ENCODE data around the gene GSTM5. TPM values are rescaled to one million over a fixed set of nuclear protein-coding genes. Genes with fewer than 3 reads are reported as not detected.
"Not testable (repeated sequence)": the region's sequence is repeated elsewhere in the genome, so short reads cannot be mapped to it uniquely, and the experiment has no call there.

The GSTM5 gene
- total RNA-seq, 4 donors from 2014 or later = 0.23 to 2.2 (median 1.5) TPM

DNA sequence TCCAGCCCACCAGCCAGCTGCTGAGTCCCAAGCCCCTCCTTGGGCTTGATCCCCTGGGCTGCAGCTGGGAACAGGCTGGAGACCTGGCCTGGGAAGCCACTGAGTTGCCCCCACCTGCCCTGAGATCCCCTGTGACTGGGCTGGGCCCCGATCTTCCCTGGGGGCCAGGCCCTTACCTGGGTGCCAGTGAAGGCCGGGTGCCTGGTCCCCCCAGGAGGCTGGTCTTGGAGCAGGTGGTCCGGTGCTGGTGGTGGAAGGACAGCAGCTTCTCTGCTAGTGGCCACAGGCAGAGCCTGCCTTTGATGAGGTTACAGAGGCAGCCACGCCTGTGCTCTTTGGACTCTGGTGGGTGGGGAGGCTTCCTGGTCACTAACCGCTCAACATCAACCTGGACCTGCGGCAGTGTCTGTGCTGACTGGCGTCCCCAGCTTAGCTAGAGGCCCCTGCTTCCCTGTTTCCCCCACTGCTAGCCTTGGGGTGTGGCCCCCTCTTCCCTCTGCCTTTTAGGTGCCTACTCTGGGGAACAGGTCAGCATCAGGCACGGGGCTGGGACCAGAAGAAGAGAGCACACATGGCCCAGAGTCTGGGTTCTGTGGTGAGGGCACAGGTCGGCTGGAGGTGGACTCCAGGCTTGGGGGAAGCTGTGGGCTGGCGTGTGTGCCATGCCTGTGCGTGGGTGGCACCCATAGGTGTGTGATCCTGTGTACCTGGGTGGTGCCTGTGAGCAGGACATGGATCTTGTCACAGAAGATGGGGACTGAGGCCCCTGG lies 51.8 kb downstream of the GSTM5 start, which contains the start of gene EPS8L3:
EPS8L3 (minus strand) TSS at position 278 of the 770 bp plus-strand sequence. CDS start 2,174 bp downstream, outside the sequence.
- TF ChIP-seq, protein P1, sequence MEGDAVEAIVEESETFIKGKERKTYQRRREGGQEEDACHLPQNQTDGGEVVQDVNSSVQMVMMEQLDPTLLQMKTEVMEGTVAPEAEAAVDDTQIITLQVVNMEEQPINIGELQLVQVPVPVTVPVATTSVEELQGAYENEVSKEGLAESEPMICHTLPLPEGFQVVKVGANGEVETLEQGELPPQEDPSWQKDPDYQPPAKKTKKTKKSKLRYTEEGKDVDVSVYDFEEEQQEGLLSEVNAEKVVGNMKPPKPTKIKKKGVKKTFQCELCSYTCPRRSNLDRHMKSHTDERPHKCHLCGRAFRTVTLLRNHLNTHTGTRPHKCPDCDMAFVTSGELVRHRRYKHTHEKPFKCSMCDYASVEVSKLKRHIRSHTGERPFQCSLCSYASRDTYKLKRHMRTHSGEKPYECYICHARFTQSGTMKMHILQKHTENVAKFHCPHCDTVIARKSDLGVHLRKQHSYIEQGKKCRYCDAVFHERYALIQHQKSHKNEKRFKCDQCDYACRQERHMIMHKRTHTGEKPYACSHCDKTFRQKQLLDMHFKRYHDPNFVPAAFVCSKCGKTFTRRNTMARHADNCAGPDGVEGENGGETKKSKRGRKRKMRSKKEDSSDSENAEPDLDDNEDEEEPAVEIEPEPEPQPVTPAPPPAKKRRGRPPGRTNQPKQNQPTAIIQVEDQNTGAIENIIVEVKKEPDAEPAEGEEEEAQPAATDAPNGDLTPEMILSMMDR (IDR thresholded peaks at IDR 0.05) = no peak
- no peak for TF ChIP-seq POLR2A (IDR thresholded peaks at IDR 0.05)
- intact Hi-C loops (cut with DNase I; ENCODE audit: low total_unique reads) = no loop called here
- WGBS, 2 donors = 79 to 95% methylated on average over 9 to 10 of the region's 11 CpGs
- no peak within 1 kb of the TSS for H3K4me3 ChIP-seq (ENCODE audit: low read depth, poor library complexity, severe bottlenecking)
- DNase-seq (ENCODE audit: low spot score in 2 of 2) = peak in 1 of 2 donors; percentile 74

DNA sequence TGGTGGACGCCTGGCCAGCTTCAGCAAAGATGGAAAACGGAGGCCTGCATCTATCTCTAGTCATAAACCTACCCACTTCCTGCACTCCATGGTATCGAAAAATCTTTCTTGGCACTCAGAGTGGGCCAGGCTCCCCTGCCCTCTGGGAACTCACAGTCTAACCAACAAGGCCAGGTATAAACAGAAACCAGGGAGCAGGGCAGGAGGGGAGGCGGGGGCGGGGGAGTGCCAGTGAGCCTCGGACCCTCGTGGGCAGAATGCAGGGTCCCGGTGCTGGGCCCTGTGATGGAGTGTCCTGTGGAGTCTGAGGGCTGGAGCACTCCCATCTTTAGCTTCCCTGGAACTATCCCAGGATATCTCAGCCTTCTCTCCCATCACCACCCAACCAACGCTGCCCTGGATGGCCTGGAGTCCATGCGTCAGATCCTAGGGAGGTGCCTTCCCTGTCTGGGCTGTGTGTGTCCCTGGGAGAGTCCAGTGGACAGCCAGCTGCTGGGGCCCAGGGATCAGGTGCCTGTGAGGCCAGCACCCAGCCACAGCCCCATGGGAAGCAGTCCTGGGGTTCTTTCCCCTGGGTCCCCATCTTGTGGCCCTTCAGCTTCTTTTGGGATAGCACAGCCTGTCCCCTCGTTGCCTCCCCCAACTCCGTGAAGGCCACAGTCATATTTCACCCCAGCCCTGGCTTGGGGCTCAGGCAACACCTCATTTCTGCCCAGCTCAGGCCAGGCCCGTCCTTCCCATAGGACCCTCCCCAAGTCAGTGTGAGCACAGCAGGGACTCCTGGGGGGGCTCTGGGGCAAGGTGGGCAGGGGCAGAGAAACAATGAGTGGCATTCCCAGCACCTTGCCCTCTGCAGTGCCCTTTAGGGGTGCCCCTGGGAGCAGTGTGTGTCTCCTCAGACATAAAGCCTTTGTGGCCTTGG lies 52.8 kb downstream of the GSTM5 start:
- DNase-seq (ENCODE audit: low spot score in 2 of 2) = peak in 1 of 2 donors; percentile 74
- no peak overlapping the region for H3K4me3 ChIP-seq (ENCODE audit: low read depth, poor library complexity, severe bottlenecking)
- 89 to 92% methylated on average over 12 to 13 of the region's 13 CpGs for WGBS, 2 donors
- no peak for TF ChIP-seq POLR2A (IDR thresholded peaks at IDR 0.05)
- TF ChIP-seq, protein P1 (IDR thresholded peaks at IDR 0.05) = no peak
- intact Hi-C loops (cut with DNase I; ENCODE audit: low total_unique reads) = no loop called here

DNA sequence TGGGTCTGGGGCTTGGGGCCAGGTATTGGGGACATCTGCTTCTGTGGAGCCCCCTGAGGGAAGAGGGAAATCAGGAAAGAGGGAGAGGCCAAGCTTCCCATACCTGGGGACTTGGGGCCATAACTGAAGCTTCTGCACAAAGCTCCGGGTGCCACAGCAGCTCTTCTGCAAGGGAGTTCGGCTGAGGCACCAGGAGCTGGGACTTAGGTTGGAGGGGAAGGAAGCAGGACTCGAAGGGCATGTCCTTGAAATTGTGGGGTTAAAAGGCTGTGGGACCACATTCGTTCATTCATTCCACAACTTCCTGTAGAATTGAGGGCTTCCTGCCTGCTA lies 53.4 kb downstream of the GSTM5 start:
- intact Hi-C loops (cut with DNase I; ENCODE audit: low total_unique reads) = no loop called here
- TF ChIP-seq, protein P1 (IDR thresholded peaks at IDR 0.05) = no peak
- TF ChIP-seq POLR2A (IDR thresholded peaks at IDR 0.05) = no peak
- 85 to 94% methylated on average over 4 of the region's 4 CpGs for WGBS, 2 donors
- no peak for DNase-seq (ENCODE audit: low spot score in 2 of 2)
- H3K4me3 ChIP-seq (ENCODE audit: low read depth, poor library complexity, severe bottlenecking) = no peak overlapping the region

DNA sequence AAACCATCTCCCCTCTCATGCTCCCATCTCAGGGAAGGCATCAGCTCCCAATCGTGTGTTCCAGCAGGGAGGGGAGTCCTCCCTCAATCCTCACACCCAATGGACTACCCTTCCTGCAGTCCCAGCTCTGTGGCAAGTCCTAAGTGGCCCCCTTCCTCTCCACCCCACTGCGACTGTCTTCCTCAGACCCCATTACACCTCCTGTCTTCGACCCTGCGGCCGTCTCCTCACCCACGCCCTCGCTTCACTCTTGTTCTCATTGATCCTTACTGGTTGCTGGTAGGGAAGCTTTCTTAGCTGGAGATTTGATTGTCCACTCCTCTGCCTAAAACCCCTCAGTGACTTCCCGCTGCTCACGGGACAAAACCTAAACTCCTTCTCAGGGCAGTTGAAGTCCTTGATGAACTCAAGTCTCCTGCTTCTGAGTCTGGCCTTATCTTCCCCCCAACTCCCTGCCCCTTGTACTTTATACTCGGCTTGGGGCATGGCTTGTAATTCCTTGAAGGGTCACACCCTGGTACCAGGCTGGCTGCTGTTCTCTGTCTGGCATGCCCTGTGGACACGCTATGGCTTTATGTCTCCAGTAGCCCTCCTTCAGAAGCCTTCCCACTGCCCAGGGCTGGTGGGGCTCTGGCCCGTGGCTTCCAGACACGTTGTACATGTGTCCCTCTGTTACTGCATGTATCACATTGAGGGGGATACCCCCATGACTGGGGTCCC lies 54.0 kb downstream of the GSTM5 start:
- no peak overlapping the region for H3K4me3 ChIP-seq (ENCODE audit: low read depth, poor library complexity, severe bottlenecking)
- intact Hi-C loops (cut with DNase I; ENCODE audit: low total_unique reads) = no loop called here
- TF ChIP-seq POLR2A (IDR thresholded peaks at IDR 0.05) = no peak
- TF ChIP-seq, protein P1 (IDR thresholded peaks at IDR 0.05) = no peak
- peak in 1 of 2 donors; percentile 67 for DNase-seq (ENCODE audit: low spot score in 2 of 2)
- 66 to 87% methylated on average over 13 of the region's 13 CpGs for WGBS, 2 donors

DNA sequence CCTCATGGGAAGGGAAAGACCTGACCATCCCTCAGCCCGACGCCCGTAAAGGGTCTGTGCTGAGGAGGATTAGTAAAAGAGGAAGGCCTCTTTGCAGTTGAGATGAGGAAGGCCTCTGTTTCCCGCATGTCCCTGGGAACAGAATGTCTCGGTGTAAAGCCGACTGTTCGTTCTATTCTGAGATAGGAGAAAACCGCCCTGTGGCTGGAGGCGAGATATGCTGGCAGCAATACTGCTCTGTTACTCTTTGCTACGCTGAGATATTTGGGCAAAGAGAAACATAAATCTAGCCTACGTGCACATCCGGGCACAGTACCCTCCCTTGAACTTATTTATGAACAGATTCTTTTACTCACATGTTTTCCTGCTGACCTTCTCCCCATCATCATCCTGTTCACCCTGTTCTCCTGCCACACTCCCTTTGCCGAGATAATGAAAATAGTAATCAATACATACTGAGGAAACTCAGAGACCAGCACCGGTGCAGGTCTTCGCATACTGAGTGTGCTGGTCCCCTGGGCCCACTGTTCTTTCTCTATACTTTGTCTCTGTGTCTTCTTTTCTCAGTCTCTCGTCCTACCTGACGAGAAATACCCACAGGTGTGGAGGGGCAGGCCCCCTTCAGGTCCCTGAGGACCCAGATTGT lies 55.1 kb downstream of the GSTM5 start:
- DNase-seq (ENCODE audit: low spot score in 2 of 2) = peak in 1 of 2 donors; percentile 58
- intact Hi-C loops (cut with DNase I; ENCODE audit: low total_unique reads); H3K4me3 ChIP-seq (ENCODE audit: low read depth, poor library complexity, severe bottlenecking): not testable (repeated sequence)
- 72 to 75% methylated on average over 17 of the region's 17 CpGs for WGBS, 2 donors

Other genes starting within 250 kb of the GSTM5 start
- 1 to 10 TPM in 1 of 4 donors, under 1 TPM in 2, not detected in 1; 0.27 to 1.8 (median 0.38) TPM for gene SYPL2, start 245.7 kb upstream of the GSTM5 start, total RNA-seq
- gene ATXN7L2, start 228.3 kb upstream of the GSTM5 start, total RNA-seq = 1 to 10 TPM; 4.3 to 7.8 (median 4.8) TPM
- gene CYB561D1, start 218.2 kb upstream of the GSTM5 start, total RNA-seq = 10 to 100 TPM; 11.3 to 22.7 (median 17.8) TPM
- gene AMIGO1, start 202.5 kb upstream of the GSTM5 start, total RNA-seq = 1 to 10 TPM; 3.9 to 7.9 (median 5.4) TPM
- gene GPR61, start 172.4 kb upstream of the GSTM5 start, total RNA-seq = 1 to 10 TPM in 1 of 4 donors, not detected in 3; 1.0 TPM
- gene GNAI3, start 163.6 kb upstream of the GSTM5 start, total RNA-seq = 10 to 100 TPM in 3 of 4 donors, 1 to 10 TPM in 1; 8.5 to 13.2 (median 10.7) TPM
- gene GNAT2, start 92.6 kb upstream of the GSTM5 start, total RNA-seq = not detected
- 10 to 100 TPM; 30.9 to 62.1 (median 40.7) TPM for gene AMPD2, start 92.4 kb upstream of the GSTM5 start, total RNA-seq
- 10 to 100 TPM; 13.4 to 23.3 (median 19.1) TPM for gene GSTM4, start 56.2 kb upstream of the GSTM5 start, total RNA-seq
- 100 to 1,000 TPM in 1 of 4 donors, 10 to 100 TPM in 3; 48.1 to 183 (median 57.2) TPM for gene GSTM2, start 44.2 kb upstream of the GSTM5 start, total RNA-seq
- gene GSTM1, start 24.4 kb upstream of the GSTM5 start, total RNA-seq = 10 to 100 TPM in 2 of 4 donors, not detected in 2; 26.1 to 60.4 TPM
- 100 to 1,000 TPM in 3 of 4 donors, 10 to 100 TPM in 1; 68.7 to 213 (median 137) TPM for gene GSTM3, start 28.8 kb downstream of the GSTM5 start, total RNA-seq
- not detected for gene EPS8L3, start 51.7 kb downstream of the GSTM5 start, total RNA-seq
- gene CSF1, start 198.6 kb downstream of the GSTM5 start, total RNA-seq = 10 to 100 TPM in 3 of 4 donors, 1 to 10 TPM in 1; 9.7 to 41.9 (median 22.0) TPM